ENCODE data around the gene MAMDC2. TPM values are rescaled to one million over a fixed set of nuclear protein-coding genes. Genes with fewer than 3 reads are reported as not detected.

The MAMDC2 gene
- total RNA-seq, 3 donors from 2014 or later (not counting 1 experiment from before 2014, with no cell fraction given), result 0.10 to 0.32 TPM; not detected in 1

DNA sequence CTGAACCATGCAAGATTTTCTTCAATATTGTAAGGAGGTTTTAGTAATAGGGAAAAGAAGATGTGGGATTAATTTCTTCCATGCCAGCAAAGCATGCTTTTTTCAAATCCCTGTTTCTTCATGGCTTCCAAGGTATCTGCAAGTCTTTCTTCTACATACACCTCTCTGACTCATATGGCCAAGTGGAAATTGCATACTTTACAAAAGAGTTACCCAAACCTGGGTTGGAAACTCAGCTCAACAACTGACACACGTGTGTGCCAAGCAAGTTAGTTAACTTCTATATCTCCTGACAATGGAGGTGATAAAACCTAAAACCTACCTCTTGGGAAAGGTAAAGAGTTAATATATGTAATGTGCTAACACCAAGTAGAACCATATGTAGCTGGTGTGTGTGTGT, 28.5 kb upstream of the MAMDC2 start:
- H3K4me1 ChIP-seq (ENCODE audit: control insufficient read depth, insufficient read depth, low read length), result no peaks in the 10 kb centered on the region
- 100% methylated on average over 1 of the region's 1 CpG for WGBS (ENCODE audit: insufficient coverage)
- TF ChIP-seq, protein P1, sequence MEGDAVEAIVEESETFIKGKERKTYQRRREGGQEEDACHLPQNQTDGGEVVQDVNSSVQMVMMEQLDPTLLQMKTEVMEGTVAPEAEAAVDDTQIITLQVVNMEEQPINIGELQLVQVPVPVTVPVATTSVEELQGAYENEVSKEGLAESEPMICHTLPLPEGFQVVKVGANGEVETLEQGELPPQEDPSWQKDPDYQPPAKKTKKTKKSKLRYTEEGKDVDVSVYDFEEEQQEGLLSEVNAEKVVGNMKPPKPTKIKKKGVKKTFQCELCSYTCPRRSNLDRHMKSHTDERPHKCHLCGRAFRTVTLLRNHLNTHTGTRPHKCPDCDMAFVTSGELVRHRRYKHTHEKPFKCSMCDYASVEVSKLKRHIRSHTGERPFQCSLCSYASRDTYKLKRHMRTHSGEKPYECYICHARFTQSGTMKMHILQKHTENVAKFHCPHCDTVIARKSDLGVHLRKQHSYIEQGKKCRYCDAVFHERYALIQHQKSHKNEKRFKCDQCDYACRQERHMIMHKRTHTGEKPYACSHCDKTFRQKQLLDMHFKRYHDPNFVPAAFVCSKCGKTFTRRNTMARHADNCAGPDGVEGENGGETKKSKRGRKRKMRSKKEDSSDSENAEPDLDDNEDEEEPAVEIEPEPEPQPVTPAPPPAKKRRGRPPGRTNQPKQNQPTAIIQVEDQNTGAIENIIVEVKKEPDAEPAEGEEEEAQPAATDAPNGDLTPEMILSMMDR (IDR thresholded peaks at IDR 0.05), result no peak
- intact Hi-C loops (cut with micrococcal nuclease), result no loop called here
- H3K27me3 ChIP-seq (ENCODE audit: control insufficient read depth, insufficient read depth, low read length), result no peaks in the 10 kb centered on the region
- no peaks in the 10 kb centered on the region for H3K4me1 Mint-ChIP-seq
- H3K27me3 Mint-ChIP-seq (ENCODE audit: low read depth in 2 of 2), result peaks cover 0 to 6% of the 10 kb centered on the region in 2 donors
- DNase-seq (no peak), ATAC-seq (no peak)
- H3K4me3 ChIP-seq (ENCODE audit: low read length), result no peak overlapping the region
- no peaks in the 10 kb centered on the region for H3K9me3 ChIP-seq (ENCODE audit: control insufficient read depth, insufficient read depth, low read length)
- no peak overlapping the region for H3K27ac ChIP-seq (ENCODE audit: low read length)
- no peak overlapping the region for H3K4me3 Mint-ChIP-seq
- no peaks in the 10 kb centered on the region for H3K36me3 ChIP-seq (ENCODE audit: control insufficient read depth, insufficient read depth, low read length)
- H3K9me3 Mint-ChIP-seq, result no peaks in the 10 kb centered on the region
- H3K27ac Mint-ChIP-seq, result no peak overlapping the region
- H3K36me3 Mint-ChIP-seq, result no peaks in the 10 kb centered on the region

DNA sequence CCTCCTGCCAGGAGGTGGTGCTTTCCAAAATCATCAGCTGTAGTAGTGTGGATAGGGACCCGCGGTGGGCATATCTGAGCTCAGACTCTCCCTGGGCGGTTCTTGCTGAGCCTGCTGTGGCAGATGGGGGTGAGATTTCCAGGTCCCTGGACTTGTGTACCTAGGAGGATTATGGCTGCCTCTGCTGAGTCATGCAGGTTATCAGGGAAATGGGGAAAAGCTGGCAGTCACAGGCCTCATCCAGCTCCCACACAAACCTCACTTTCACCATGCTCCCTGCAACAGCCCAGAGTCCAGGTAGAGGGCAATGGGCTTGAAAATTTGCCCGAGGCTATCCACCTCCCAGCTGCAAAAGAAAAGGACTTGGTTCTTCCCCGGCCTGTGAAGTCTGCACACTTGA, 23.4 kb upstream of the MAMDC2 start:
- H3K27ac Mint-ChIP-seq, result no peak overlapping the region
- H3K4me3 Mint-ChIP-seq, result no peak overlapping the region
- Histone ChIP-seq H3K27me3 (ENCODE audit: control insufficient read depth, insufficient read depth, low read length) (no peaks in the 10 kb centered on the region), H3K4me1 (ENCODE audit: control insufficient read depth, insufficient read depth, low read length) (no peaks in the 10 kb centered on the region), H3K9me3 (ENCODE audit: control insufficient read depth, insufficient read depth, low read length) (no peaks in the 10 kb centered on the region), H3K4me3 (ENCODE audit: low read length) (no peak overlapping the region), H3K36me3 (ENCODE audit: control insufficient read depth, insufficient read depth, low read length) (no peaks in the 10 kb centered on the region), H3K27ac (ENCODE audit: low read length) (no peak overlapping the region)
- ATAC-seq (no peak), DNase-seq (no peak)
- no peaks in the 10 kb centered on the region for H3K9me3 Mint-ChIP-seq
- H3K36me3 Mint-ChIP-seq, result no peaks in the 10 kb centered on the region
- peaks cover 0 to 5% of the 10 kb centered on the region in 2 donors for H3K27me3 Mint-ChIP-seq (ENCODE audit: low read depth in 2 of 2)
- TF ChIP-seq, protein P1 (IDR thresholded peaks at IDR 0.05), result no peak
- 83% methylated on average over 5 of the region's 5 CpGs for WGBS (ENCODE audit: insufficient coverage)
- intact Hi-C loops (cut with micrococcal nuclease), result no loop called here
- H3K4me1 Mint-ChIP-seq, result no peaks in the 10 kb centered on the region

DNA sequence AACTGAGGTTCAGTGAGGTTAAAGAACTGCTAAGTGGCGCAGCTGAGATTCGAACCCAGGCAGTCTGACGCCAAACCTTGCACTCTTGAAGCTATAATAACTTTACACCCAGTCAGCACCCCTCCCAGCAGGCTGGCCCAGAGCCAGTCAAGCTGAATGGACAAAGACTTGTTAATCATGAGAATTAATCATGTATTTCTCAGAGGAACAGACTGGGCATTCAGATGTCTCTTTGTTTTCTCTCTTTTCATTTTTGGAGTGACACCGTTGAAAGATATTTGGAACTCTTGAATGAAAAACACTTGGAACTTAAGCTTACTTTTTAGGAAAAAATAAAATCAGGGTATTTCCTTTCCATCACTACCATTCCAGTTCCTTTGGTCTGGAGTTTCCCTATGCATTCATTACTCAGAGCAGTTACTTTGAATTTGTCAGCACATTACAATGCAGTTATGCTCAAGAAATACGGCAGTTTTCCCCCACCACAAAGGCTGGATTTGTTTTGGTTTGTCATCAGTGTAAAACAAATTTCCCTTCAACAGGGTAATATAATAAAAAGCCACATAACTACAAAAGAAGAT, 22.6 kb upstream of the MAMDC2 start:
- H3K4me3 Mint-ChIP-seq, result no peak overlapping the region
- Histone ChIP-seq H3K27me3 (ENCODE audit: control insufficient read depth, insufficient read depth, low read length) (no peaks in the 10 kb centered on the region), H3K9me3 (ENCODE audit: control insufficient read depth, insufficient read depth, low read length) (no peaks in the 10 kb centered on the region), H3K27ac (ENCODE audit: low read length) (no peak overlapping the region), H3K4me3 (ENCODE audit: low read length) (no peak overlapping the region), H3K36me3 (ENCODE audit: control insufficient read depth, insufficient read depth, low read length) (no peaks in the 10 kb centered on the region), H3K4me1 (ENCODE audit: control insufficient read depth, insufficient read depth, low read length) (no peaks in the 10 kb centered on the region)
- H3K27ac Mint-ChIP-seq, result no peak overlapping the region
- no peak for ATAC-seq
- H3K27me3 Mint-ChIP-seq (ENCODE audit: low read depth in 2 of 2), result peaks cover 0 to 2% of the 10 kb centered on the region in 2 donors
- intact Hi-C loops (cut with micrococcal nuclease), result no loop called here
- no peaks in the 10 kb centered on the region for H3K4me1 Mint-ChIP-seq
- H3K36me3 Mint-ChIP-seq, result no peaks in the 10 kb centered on the region
- H3K9me3 Mint-ChIP-seq, result no peaks in the 10 kb centered on the region
- TF ChIP-seq, protein P1 (IDR thresholded peaks at IDR 0.05), result no peak
- no peak for DNase-seq
- WGBS (ENCODE audit: insufficient coverage), result 83% methylated on average over 3 of the region's 5 CpGs

DNA sequence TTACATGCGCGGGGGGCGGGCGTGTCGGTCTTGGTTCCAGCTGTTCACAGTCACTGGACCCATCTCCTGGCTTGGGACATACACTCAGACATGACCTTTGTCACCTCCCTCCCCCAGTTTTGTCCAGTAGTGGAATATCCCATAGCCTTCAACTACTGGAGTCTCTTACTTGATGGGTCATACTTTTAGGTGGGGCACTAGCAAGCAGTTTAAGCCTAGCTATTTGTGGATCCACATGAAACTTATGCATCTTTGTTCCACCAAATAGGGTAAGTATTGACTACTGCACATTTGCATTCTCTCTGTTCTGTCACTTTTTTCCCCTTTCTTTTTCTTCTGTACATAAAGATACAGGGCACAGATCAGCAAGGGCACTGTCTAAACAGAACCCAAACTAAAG, 15.4 kb upstream of the MAMDC2 start:
- Histone ChIP-seq H3K27ac (ENCODE audit: low read length) (no peak overlapping the region), H3K4me1 (ENCODE audit: control insufficient read depth, insufficient read depth, low read length) (no peaks in the 10 kb centered on the region), H3K9me3 (ENCODE audit: control insufficient read depth, insufficient read depth, low read length) (no peaks in the 10 kb centered on the region), H3K36me3 (ENCODE audit: control insufficient read depth, insufficient read depth, low read length) (no peaks in the 10 kb centered on the region), H3K4me3 (ENCODE audit: low read length) (no peak overlapping the region), H3K27me3 (ENCODE audit: control insufficient read depth, insufficient read depth, low read length) (no peaks in the 10 kb centered on the region)
- no peak overlapping the region for H3K4me3 Mint-ChIP-seq
- no peaks in the 10 kb centered on the region for H3K36me3 Mint-ChIP-seq
- no peak overlapping the region for H3K27ac Mint-ChIP-seq
- TF ChIP-seq, protein P1 (IDR thresholded peaks at IDR 0.05), result no peak
- WGBS (ENCODE audit: insufficient coverage), result 77% methylated on average over 5 of the region's 5 CpGs
- H3K4me1 Mint-ChIP-seq, result no peaks in the 10 kb centered on the region
- no peak for ATAC-seq
- intact Hi-C loops (cut with micrococcal nuclease), result no loop called here
- DNase-seq, result no peak
- no peaks in the 10 kb centered on the region for H3K9me3 Mint-ChIP-seq
- peaks cover 0 to 5% of the 10 kb centered on the region in 2 donors for H3K27me3 Mint-ChIP-seq (ENCODE audit: low read depth in 2 of 2)

All from natural killer cell (primary cell).